ENCODE measurements around the gene NSDHL.

- no peak for TF ChIP-seq EZH2 (IDR thresholded peaks at IDR 0.05)
- no peak for TF ChIP-seq POLR2AphosphoS5 (IDR thresholded peaks at IDR 0.05; ENCODE audit: borderline replicate concordance, low read depth, low read length)
- no peak for TF ChIP-seq FOXP2 (optimal IDR thresholded peaks at IDR 0.05; ENCODE audit: control extremely low read depth, extremely low read length, insufficient read depth)
Measured at GRCh38 chrX:152866386-152866785, 35.5 kb downstream of the NSDHL start.

Data from SK-N-MC (cell line).